A673 (cell line): ENCODE data around the gene TRIM38.

Source experiments
- CTCF ChIP-seq: fragments of 300-800, 200-600 bp; sonication (generic); conservative IDR thresholded peaks from 2 replicates; pipeline ENCODE4 v1.5.1; 2017; ENCODE audit warnings: low read depth, mild to moderate bottlenecking, antibody characterized with exemption, low read length, moderate library complexity, mixed read lengths
- EZH2 ChIP-seq: fragments of 200-600 bp; sonication (generic); IDR thresholded peaks from 2 replicates; pipeline ENCODE4 v1.6.1; 2017; ENCODE audit warnings: borderline replicate concordance, low read depth, mild to moderate bottlenecking, mixed read lengths, antibody characterized with exemption, low read length; ENCODE audit not compliant: poor library complexity, severe bottlenecking

GRCh38 chr6:25998379-25998778 lies 35.8 kb downstream of the TRIM38 start:
- TF ChIP-seq CTCF (no peak), EZH2 (no peak)
